ENCODE results near the gene DST. TPM values are rescaled to one million over a fixed set of nuclear protein-coding genes. Genes with fewer than 3 reads are reported as not detected.

Gene DST
- total and polyA plus RNA-seq, 8 donors: 42.4 to 149 (median 72.4) TPM

DNA sequence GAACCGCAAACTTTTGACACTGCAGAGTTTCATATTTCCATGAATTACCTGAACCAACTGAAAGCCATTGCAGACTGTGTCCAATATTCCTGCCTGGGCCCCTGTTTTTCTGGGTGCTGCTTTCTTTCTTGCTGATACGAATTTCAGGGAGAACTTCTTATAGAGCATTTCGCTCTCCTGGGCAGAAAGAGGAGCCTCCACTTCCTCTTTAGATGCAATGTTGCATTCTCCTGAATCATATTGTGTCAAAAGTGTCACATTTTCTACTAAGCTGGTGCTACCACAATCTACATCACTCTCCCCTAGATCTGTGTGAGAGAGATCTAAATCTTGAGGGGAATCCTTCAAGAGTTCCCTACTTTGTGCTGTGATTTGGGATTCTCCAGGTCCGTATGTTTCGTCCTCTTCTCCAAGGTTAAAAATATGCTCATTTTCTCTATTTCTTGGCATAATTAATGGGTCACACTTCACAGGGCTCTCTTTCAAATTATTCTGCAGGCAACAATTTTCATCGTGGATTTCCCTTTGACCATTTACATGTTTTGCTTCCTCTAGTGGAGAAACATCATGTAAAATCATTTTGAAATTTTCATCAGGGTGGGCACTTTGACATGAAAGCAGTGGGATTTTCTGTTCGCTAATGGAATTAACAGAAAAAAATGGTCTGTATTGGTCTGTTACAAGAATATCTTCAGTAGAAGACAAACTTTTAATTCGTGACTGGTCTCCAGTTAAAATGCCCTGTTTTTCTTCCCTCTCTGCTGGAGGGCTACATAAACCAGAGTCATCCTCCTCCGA is 102.3 kb downstream of the DST start:
- TF ChIP-seq, protein P1, sequence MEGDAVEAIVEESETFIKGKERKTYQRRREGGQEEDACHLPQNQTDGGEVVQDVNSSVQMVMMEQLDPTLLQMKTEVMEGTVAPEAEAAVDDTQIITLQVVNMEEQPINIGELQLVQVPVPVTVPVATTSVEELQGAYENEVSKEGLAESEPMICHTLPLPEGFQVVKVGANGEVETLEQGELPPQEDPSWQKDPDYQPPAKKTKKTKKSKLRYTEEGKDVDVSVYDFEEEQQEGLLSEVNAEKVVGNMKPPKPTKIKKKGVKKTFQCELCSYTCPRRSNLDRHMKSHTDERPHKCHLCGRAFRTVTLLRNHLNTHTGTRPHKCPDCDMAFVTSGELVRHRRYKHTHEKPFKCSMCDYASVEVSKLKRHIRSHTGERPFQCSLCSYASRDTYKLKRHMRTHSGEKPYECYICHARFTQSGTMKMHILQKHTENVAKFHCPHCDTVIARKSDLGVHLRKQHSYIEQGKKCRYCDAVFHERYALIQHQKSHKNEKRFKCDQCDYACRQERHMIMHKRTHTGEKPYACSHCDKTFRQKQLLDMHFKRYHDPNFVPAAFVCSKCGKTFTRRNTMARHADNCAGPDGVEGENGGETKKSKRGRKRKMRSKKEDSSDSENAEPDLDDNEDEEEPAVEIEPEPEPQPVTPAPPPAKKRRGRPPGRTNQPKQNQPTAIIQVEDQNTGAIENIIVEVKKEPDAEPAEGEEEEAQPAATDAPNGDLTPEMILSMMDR (IDR thresholded peaks at IDR 0.05): no peak
- peaks cover 6 to 29% (median 21%) of the 10 kb centered on the region in 3 donors for H3K4me1 ChIP-seq
- ATAC-seq: no peak
- no peaks in the 10 kb centered on the region for H3K36me3 ChIP-seq
- DNase-seq: no peak
- peak overlapping the region; percentile 93 to 99 (median 96) for H3K27ac ChIP-seq
- intact Hi-C loops (cut with DNase I): no loop called here
- WGBS, 2 donors: 6 to 15% methylated on average over 9 of the region's 9 CpGs
- H3K4me3 ChIP-seq: peak overlapping the region; percentile 15 to 55 (median 44)
- no peaks in the 10 kb centered on the region for H3K9me3 ChIP-seq
- FAIRE-seq: no peak
- no peaks in the 10 kb centered on the region for H3K27me3 ChIP-seq

GRCh38 chr6:56539527-56540105 is 103.1 kb downstream of the DST start:
- H3K27ac ChIP-seq: peak overlapping the region; percentile 93 to 99 (median 96)
- no peaks in the 10 kb centered on the region for H3K9me3 ChIP-seq
- no peak for DNase-seq
- intact Hi-C loops (cut with DNase I): no loop called here
- TF ChIP-seq, protein P1 (IDR thresholded peaks at IDR 0.05): no peak
- peaks cover 6 to 29% (median 23%) of the 10 kb centered on the region in 3 donors for H3K4me1 ChIP-seq
- FAIRE-seq: no peak
- no peak for ATAC-seq
- peak overlapping the region; percentile 1 to 55 (median 44) for H3K4me3 ChIP-seq
- no peaks in the 10 kb centered on the region for H3K27me3 ChIP-seq
- peaks cover 0 to 7% (median 0%) of the 10 kb centered on the region in 3 donors for H3K36me3 ChIP-seq

GRCh38 chr6:56538851-56539250 is 103.8 kb downstream of the DST start:
- peak overlapping the region in 3 of 4 donors; percentile 0 to 55 (median 55) for H3K4me3 ChIP-seq
- 9 to 16% methylated on average over 2 of the region's 2 CpGs for WGBS, 2 donors
- no peaks in the 10 kb centered on the region for H3K27me3 ChIP-seq
- ATAC-seq (no peak), FAIRE-seq (no peak), DNase-seq (no peak)
- peaks cover 6 to 29% (median 23%) of the 10 kb centered on the region in 3 donors for H3K4me1 ChIP-seq
- peak overlapping the region in 3 of 4 donors; percentile 95 to 99 (median 97) for H3K27ac ChIP-seq
- H3K36me3 ChIP-seq: peaks cover 0 to 7% (median 0%) of the 10 kb centered on the region in 3 donors
- intact Hi-C loops (cut with DNase I): no loop called here
- no peaks in the 10 kb centered on the region for H3K9me3 ChIP-seq
- TF ChIP-seq, protein P1 (IDR thresholded peaks at IDR 0.05): no peak

DNA sequence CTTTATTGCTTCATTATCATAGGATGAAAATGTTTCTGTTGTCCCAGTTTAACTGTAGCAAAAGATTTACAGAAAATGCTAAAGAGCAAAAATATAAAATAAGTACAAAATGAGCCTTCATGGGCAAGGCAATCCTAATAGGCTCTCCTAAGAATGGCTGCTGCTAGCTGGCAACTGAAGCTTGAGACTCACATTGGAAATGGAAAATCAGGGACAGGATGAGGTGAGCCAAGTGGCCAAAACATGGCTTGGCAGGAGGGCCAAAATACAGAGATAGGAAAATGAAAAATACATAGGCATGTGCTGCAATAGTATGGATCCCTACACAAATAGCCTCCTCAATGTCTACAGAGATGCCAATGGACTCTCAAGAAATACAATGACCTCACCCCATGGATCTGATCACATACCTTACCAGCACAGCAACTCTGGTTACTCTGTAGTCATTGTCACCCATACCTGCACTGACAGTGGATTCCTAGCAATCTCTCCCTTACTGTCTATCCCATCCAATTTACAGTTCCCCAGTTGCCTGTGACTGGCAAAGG is 105.4 kb downstream of the DST start:
- Histone ChIP-seq H3K4me1 (peaks cover 13 to 40% (median 30%) of the 10 kb centered on the region in 3 donors), H3K27ac (no peak overlapping the region), H3K27me3 (no peaks in the 10 kb centered on the region), H3K36me3 (peaks cover 0 to 7% (median 0%) of the 10 kb centered on the region in 3 donors), H3K9me3 (no peaks in the 10 kb centered on the region), H3K4me3 (peak overlapping the region in 1 of 4 donors; percentile 14)
- no peak for FAIRE-seq
- DNase-seq: no peak
- intact Hi-C loops (cut with DNase I): no loop called here
- ATAC-seq: no peak
- TF ChIP-seq, protein P1 (IDR thresholded peaks at IDR 0.05): no peak
